ENCODE data around the gene NME2.

Gene NME2

DNA sequence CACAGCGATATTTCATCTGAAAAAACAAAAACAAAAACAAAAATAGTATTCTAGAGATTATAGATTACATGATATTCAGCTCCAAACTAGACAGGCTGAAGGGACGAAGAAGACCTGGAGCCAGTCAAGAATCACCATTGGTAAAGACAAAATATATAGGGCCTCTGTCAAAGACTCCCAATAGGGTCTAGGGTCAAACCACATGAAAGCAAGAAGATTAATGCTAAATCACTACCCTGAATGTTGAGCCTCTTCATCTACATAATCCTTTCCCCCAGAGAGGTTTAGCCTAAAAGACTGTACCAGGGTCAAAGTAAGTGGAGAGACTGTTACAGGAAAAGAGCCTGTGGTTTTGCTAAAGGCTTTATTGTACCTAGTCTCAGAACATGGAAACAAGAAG, 23.6 kb upstream of the NME2 start:
- ATAC-seq (no peak), DNase-seq (no peak)
- no peak overlapping the region for H3K27ac Mint-ChIP-seq
- no peaks in the 10 kb centered on the region for H3K27me3 Mint-ChIP-seq
- H3K4me3 Mint-ChIP-seq = no peak overlapping the region
- H3K9me3 Mint-ChIP-seq = no peaks in the 10 kb centered on the region
- H3K4me1 Mint-ChIP-seq = peaks cover 13% of the 10 kb centered on the region

DNA sequence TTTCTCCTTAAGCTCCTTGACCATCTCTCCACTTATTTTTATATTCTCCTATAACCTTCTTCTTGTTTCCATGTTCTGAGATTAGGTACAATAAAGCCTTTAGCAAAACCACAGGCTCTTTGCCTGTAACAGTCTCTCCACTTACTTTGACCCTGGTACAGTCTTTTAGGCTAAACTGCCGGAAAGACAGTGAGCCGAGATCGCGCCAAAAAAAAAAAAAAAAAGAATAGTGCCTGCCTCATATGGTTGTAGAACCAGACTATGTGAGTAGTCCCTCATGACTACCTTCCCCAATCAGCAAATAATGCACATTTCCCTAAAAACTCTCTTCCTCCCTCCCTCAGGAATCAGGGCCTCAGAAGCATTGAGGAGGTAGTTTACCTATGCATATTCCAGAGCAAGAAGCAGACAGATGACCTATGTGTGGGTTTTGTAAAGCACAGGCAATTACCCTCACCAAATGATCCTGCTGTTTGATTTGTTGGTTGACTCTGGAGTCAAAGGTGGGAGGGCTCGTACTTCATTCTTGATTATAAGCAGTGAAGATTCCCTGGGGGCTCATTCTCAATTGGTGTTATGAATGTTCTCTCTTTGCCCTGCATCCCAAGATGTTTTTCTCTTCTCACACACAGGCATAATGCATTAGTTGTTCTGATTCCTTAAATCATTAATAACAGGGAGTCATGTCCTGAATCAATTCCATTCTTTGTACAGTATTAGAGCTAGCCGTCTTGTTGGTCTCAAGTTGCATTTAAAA, 21.8 kb upstream of the NME2 start:
- H3K27me3 Mint-ChIP-seq = no peaks in the 10 kb centered on the region
- H3K27ac Mint-ChIP-seq = no peak overlapping the region
- no peaks in the 10 kb centered on the region for H3K9me3 Mint-ChIP-seq
- DNase-seq (no peak), ATAC-seq (no peak)
- H3K4me1 Mint-ChIP-seq = peaks cover 20% of the 10 kb centered on the region
- H3K4me3 Mint-ChIP-seq = no peak overlapping the region

- no peak for DNase-seq
- Mint-ChIP-seq H3K4me3 (peak overlapping the region in 1 of 2 donors; percentile 42), H3K4me1 (peaks cover 20% of the 10 kb centered on the region), H3K9me3 (no peaks in the 10 kb centered on the region), H3K27me3 (no peaks in the 10 kb centered on the region), H3K27ac (peak overlapping the region in 1 of 2 donors; percentile 97)
- peak; percentile 71 for ATAC-seq
Measured at GRCh38 chr17:51147650-51148049, 18.6 kb upstream of the NME2 start.

DNA sequence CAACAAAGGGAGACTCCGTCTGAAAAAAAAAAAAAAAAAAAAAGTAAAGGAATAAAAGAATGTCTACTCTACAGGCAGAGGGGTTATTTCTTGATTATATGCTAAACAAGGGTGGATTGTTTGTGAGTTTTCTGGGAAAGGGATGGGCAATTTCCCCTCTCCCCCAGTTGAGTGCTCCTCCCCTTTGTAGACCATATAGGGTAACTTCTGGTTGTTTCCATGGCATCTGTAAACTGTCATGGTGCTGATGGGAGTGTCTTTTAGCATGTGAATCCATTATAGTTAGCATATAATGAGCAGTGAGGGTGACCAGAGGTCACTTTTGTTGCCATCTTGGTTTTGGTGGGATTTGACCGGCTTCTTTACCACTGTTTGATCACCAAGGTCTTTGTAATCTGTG, 17.0 kb upstream of the NME2 start:
- Mint-ChIP-seq H3K4me1 (peaks cover 20% of the 10 kb centered on the region), H3K9me3 (no peaks in the 10 kb centered on the region), H3K4me3 (no peak overlapping the region), H3K27me3 (no peaks in the 10 kb centered on the region), H3K27ac (no peak overlapping the region)
- DNase-seq = no peak
- ATAC-seq = no peak

DNA sequence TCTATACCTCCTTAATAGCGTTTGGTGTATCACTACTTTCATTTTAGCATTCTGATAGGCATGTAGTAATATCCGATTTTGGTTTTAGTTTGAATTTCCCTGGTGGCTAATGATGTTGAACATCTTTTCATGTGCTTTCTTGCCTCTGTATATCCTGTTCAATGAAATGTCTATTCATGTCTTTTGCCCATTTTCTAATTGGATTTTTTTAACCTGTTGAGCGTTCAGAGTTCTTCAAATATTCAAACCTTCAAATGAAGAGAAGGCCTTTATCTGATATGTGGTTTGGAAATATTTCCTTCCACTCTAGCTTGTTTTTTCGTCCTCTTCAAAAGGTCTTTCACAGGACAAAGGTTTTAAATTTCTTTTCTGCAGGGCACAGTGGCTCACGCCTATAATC, 15.3 kb upstream of the NME2 start:
- Mint-ChIP-seq H3K9me3 (no peaks in the 10 kb centered on the region), H3K27me3 (no peaks in the 10 kb centered on the region), H3K4me1 (peaks cover 33% of the 10 kb centered on the region), H3K4me3 (no peak overlapping the region), H3K27ac (no peak overlapping the region)
- DNase-seq (no peak), ATAC-seq (no peak)

GRCh38 chr17:51152766-51153209, 13.4 kb upstream of the NME2 start:
- Mint-ChIP-seq H3K9me3 (no peaks in the 10 kb centered on the region), H3K27ac (no peak overlapping the region), H3K27me3 (no peaks in the 10 kb centered on the region), H3K4me1 (peaks cover 32% of the 10 kb centered on the region), H3K4me3 (no peak overlapping the region)
- ATAC-seq (peak; percentile 1), DNase-seq (no peak)

DNA sequence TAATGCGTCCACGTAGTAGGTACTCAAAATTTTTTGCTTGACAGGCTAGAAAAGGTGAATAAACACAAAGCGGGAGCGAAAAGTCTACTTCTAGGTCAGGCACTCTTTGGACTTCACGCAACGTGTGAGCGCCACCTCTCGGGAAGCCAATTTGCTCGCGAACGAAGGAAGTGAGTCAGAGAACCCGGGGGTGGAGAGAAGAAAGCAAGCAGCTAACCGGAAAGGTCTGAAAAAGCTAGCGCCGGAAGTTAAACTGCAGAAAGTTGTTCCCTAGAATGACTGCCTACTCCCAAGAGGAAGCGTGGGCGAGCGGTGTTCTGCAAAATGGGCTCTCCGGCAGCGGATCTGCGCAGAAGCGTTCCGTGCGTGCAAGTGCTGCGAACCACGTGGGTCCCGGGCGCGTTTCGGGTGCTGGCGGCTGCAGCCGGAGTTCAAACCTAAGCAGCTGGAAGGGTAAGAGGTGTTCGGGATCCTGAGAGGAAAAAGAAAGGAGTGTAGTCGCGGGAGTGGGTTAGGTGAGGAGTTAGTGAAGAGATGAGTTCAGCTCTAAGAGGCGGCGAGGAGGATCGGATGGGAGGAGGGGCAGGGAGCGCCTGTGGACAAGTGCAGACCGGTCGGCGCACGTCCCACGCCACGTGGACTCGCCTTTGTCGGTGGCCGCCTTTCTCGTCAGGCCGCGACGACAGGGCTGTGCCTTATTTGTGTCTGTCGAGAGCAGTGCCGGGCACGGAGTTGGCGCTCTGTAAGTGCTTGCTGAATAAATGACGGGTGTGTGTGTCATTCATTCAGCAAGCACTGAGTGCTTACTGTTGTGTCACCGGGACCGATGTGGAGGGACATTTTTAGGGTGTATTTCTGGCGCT, 12.8 kb upstream of the NME2 start, which contains the start of gene NME1:
TSS of gene NME1 (plus strand) at position 350 of the 863 bp plus-strand sequence. CDS start 2,096 bp downstream, outside the sequence.
- Mint-ChIP-seq H3K27ac (no peak within 1 kb of the TSS), H3K4me3 (no peak within 1 kb of the TSS), H3K9me3 (no peaks in the 10 kb centered on the region), H3K4me1 (peaks cover 29% of the 10 kb centered on the region), H3K27me3 (no peaks in the 10 kb centered on the region)
- ATAC-seq = peak; percentile 93
- peak; percentile 99 for DNase-seq

- DNase-seq = no peak
- Mint-ChIP-seq H3K4me1 (peaks cover 34% of the 10 kb centered on the region), H3K9me3 (no peaks in the 10 kb centered on the region), H3K4me3 (no peak overlapping the region), H3K27ac (no peak overlapping the region), H3K27me3 (no peaks in the 10 kb centered on the region)
- no peak for ATAC-seq
Measured at GRCh38 chr17:51154176-51154575, 12.0 kb upstream of the NME2 start.

DNA sequence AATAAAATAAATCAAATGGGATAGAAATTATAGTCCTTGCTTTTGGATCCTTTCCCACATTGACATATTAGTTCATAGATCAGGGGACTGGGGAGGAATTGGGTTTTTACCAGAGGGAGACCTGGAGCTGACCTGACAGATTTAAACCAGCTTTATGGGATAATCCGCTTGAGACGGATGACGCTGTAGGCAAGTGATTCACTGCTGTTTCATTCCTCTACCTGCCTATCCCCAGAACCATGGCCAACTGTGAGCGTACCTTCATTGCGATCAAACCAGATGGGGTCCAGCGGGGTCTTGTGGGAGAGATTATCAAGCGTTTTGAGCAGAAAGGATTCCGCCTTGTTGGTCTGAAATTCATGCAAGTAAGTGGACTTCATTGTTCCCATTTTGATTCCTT, 10.8 kb upstream of the NME2 start:
- no peaks in the 10 kb centered on the region for H3K27me3 Mint-ChIP-seq
- H3K27ac Mint-ChIP-seq = peak overlapping the region; percentile 27 to 37
- H3K9me3 Mint-ChIP-seq = no peaks in the 10 kb centered on the region
- H3K4me1 Mint-ChIP-seq = peaks cover 35% of the 10 kb centered on the region
- DNase-seq (no peak), ATAC-seq (no peak)
- H3K4me3 Mint-ChIP-seq = peak overlapping the region in 1 of 2 donors; percentile 58

- no peak overlapping the region for H3K27ac Mint-ChIP-seq
- H3K9me3 Mint-ChIP-seq = no peaks in the 10 kb centered on the region
- no peaks in the 10 kb centered on the region for H3K27me3 Mint-ChIP-seq
- no peak overlapping the region for H3K4me3 Mint-ChIP-seq
- DNase-seq = no peak
- ATAC-seq = no peak
- H3K4me1 Mint-ChIP-seq = peaks cover 36% of the 10 kb centered on the region
Measured at GRCh38 chr17:51159604-51160003, 6.6 kb upstream of the NME2 start.

- Mint-ChIP-seq H3K4me3 (no peak overlapping the region), H3K9me3 (no peaks in the 10 kb centered on the region), H3K4me1 (peaks cover 35% of the 10 kb centered on the region), H3K27me3 (no peaks in the 10 kb centered on the region), H3K27ac (no peak overlapping the region)
- ATAC-seq (no peak), DNase-seq (no peak)
Measured at GRCh38 chr17:51161541-51161940, 4.7 kb upstream of the NME2 start.

DNA sequence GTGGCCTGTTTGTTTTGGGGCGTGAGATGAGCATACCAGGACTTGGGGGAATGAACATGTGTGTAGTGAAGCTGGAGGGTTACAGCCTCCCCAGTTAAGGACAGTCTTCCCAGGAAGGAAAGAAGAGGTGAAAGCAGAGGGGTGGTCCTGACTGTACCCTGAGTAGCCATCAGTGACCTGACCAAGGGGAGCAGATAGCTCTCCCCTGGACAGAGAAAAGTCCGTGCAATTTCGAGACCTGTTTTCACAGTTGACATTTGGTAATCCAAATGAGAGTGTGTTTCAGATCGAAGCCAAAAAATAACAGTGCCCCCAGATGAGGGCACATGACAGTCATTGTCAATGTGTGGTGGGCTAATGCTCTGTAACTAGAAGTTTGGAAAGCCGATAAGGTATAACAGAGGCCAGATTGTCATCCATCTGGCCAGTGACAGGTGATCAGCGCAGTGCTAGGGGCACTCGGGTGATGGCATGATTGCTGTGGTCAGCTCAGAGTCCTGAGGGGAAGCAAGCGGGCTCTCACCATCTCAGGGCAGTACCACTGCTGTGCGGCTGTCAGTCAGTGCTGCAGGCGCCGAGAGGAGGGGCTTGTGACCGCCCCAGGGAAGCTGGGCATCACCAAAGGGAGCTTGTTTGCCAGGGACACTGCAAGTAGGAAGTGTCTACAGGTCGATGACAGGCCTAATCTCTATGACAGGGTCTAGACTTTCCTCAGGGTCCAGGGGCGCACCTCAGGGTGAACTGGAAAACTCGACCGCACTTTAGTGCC, 1.1 kb upstream of the NME2 start:
- Mint-ChIP-seq H3K9me3 (no peaks in the 10 kb centered on the region), H3K27ac (peak overlapping the region; percentile 96), H3K4me3 (peak overlapping the region; percentile 88 to 91), H3K27me3 (no peaks in the 10 kb centered on the region), H3K4me1 (peaks cover 43% of the 10 kb centered on the region)
- DNase-seq (no peak), ATAC-seq (peak; percentile 1)

- DNase-seq = peak in 1 of 2 donors; percentile 20
Measured at GRCh38 chr17:51165680-51166197, 472 bp upstream of the NME2 start.

GRCh38 chr17:51166987-51167931, 1.0 kb downstream of the NME2 start:
- peak; percentile 77 to 81 for DNase-seq
- peak; percentile 72 for ATAC-seq
- Mint-ChIP-seq H3K9me3 (no peaks in the 10 kb centered on the region), H3K4me3 (peak overlapping the region; percentile 90 to 94), H3K27me3 (no peaks in the 10 kb centered on the region), H3K27ac (peak overlapping the region; percentile 96 to 98), H3K4me1 (peaks cover 43% of the 10 kb centered on the region)

More at GRCh38 chr17:51165680-51166197, 472 bp upstream of the NME2 start:
- Mint-ChIP-seq H3K4me3 (peak overlapping the region; percentile 88 to 91), H3K9me3 (no peaks in the 10 kb centered on the region), H3K27me3 (no peaks in the 10 kb centered on the region), H3K4me1 (peaks cover 43% of the 10 kb centered on the region), H3K27ac (peak overlapping the region; percentile 96)
- peak; percentile 56 for ATAC-seq

Measured in stimulated activated naive CD8-positive, alpha-beta T cell treated with anti-CD3 and anti-CD28 coated beads, Interleukin-15, amount 100 ng/mL, for 72 hours (primary cell).